Stimulated activated CD8-positive, alpha-beta memory T cell treated with anti-CD3 and anti-CD28 coated beads, Interleukin-4, amount 100 ng/mL, for 48 hours (primary cell): Measurements from ENCODE around the gene PRR29.
"Not testable (repeated sequence)": the region's sequence is repeated elsewhere in the genome, so short reads cannot be mapped to it uniquely, and the experiment has no call there.

Experiments
- DNase-seq: peaks from one replicate; pipeline ENCODE4 v3.0.0-alpha.2; 2020

PRR29 gene

DNA sequence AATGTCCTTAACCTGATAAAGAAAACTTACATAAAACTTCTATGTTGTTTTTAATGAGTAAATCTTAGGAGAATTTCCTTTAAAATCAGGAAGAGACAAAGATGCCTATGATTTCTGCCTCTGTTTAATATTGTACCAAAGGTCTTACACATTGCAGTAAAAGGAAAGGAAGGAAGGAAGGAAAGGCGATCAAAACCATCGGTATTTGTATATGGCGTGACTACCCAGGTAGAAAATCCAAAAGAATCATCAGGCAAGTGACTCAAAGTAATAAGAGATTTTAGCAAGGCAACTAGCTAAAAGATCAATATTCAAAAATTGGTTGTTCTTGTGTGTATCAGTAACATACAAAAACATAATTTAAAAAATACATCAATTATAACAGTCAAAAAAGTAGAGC, 18.8 kb downstream of the PRR29 start:
- DNase-seq: no peak

DNA sequence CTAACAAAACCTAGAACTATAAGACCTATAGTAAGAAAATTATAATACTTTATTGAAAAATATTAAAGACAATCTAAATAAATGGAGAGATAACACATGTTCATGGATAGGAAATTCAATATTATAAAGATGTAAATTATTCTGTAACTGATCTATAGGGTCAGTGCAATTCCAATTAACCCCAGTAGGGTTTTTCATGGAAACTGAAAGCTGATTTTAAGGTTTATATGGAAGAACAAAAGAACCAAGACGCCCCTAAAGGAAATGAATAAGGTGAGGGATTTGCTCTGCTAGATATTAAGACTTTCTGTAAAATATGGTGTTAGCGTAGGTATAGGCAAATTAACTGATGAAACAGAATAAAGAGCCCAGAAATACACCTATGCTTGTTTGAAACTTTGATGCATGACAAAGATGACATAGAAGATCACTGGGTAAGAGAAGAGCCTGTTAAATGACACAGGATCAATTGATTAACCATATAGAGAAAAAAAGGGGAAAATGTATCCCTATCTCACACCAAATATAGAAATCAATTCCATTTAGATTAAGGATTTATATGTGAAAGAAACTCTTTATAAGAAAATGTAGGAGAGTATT, 19.3 kb downstream of the PRR29 start:
- no peak for DNase-seq

DNA sequence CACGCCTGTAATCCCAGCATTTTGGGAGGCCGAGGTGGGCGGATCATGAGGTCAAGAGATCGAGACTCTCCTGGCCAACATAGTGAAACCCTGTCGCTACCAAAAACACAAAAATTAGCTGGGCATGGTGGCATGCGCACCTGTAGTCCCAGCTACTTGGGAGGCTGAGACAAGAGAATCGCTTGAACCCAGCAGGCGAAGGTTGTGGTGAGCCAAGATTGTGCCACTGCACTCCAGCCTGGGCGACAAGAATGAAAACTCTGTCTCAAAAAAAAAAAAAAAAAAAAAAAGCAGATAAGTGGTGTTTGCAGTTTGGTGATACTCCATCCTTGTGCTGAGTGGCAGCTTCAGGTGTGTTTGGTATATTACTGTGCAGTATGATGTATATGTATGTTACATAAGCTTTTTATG, 21.4 kb downstream of the PRR29 start:
- DNase-seq: not testable (repeated sequence)

DNA sequence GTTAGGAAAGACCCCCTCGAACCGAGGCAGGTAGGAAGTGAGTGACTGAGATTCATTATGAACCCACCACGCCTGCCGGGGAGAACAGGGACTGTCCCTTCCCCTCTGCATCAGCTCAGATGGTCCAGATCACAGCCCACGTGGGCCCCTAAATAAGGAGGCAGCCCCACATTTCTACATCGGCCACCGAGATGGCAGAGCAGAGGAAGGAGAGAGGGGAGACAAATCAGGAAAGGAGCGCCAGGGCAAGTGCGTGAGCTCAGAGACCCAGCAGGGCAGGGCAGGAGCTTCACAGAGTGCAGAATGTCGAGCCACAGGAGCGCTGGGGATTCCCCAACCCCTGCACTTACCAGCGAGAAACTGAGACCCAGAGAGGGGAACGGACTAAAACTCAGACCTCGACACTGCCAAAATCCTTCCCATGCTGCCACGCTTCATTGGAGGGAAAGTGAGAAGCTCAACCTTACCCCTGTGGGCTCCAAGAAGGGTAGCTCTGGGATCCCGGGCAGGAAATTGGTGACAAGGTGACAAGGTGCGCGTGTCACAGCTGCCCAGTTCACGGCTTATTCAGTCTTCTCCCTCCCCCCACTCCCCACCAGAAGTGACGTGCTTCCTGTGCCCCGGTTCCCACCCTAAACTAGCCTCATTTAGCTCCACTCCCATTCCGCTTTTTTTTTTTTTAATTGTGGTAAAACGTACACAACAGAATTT, 22.1 kb downstream of the PRR29 start, which contains the start of gene ICAM2:
Gene ICAM2 (minus strand): TSS at position 578 of the 711 bp plus-strand sequence. CDS start 13,942 bp downstream, outside the sequence.
- peak; percentile 88 for DNase-seq

DNA sequence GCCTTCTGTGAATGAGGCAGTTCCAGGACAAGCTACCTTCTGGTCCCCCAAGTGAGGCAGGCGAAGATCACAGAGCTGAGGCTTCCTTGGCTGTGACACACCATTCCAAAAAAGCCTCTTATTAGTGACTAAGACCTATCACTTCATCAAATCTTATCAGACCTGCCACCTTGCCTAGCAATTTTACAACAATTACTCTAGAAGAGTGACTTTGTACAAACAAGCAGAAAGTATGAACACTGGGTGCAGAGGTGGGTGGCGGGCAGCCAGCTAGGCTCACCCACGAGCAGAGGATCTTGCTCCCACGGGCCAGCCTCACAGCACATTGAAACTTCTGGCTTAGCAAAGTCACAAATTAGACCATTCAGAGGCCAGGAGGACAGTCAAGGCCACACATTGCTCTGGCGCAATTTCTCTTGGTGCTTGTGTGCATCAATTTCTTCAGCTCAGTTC, 24.5 kb downstream of the PRR29 start:
- DNase-seq: peak; percentile 55

DNA sequence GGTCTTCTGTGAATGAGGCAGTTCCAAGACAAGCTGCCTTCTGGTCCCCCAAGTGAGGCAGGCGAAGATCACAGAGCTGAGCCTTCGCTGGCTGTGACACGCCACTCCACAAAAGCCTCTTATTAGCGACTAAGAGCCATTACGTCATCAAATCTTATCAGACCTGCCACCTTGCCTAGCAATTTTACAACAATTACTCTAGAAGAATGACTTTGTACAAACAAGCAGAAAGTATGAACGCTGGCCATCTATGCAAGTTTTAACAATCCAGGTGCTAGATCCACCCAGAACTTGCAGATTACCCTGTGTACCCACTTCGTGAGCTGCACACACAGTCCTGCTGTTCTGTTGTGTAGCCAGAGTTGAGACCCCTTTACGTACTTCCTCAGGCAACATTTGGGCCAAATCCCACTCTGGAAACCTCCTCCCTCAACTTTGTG, 26.1 kb downstream of the PRR29 start:
- no peak for DNase-seq

DNA sequence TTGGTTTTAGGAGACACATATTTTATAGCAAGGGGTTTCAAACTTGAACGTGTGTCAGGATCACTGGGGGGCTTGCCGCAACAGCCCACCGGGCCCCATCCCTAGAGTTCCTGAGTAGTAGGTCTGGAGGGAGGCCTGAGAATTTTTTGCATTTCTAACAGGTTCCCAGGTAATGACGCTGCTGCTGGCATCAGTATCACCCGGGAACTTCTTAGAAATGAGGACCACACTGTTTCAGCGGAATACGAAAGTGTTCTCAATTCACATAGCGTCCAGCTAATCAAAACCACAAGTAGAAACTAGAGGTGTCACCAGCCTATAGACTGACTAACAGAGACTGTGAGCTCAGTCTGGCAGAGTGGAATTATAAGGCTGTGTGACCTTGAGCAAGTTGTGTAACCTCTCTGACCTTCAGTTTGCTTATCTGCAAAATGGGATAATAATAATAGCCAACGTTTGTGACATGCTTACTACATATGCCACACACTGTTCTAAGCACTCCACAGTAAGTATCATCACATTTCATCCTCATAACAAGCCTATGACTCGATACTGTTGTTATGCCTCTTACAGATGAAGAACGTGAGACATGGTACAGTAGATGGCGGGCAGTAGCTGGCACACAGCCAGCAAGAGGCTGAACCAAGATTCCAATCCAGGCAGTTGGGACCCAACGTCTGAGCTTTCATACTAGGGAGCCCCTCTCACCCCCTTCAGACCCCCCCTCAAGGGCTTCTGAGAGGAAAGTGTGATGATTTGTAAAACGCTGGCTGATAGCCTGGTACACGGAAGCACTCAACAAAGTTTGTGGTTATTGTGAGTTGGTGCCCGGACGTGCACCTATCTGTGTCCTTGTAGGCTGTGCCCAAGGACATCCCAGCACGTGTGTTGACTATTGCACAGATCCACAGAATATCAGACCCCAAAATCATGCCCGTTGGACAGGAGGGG, 26.9 kb downstream of the PRR29 start:
- DNase-seq: peak; percentile 65

DNA sequence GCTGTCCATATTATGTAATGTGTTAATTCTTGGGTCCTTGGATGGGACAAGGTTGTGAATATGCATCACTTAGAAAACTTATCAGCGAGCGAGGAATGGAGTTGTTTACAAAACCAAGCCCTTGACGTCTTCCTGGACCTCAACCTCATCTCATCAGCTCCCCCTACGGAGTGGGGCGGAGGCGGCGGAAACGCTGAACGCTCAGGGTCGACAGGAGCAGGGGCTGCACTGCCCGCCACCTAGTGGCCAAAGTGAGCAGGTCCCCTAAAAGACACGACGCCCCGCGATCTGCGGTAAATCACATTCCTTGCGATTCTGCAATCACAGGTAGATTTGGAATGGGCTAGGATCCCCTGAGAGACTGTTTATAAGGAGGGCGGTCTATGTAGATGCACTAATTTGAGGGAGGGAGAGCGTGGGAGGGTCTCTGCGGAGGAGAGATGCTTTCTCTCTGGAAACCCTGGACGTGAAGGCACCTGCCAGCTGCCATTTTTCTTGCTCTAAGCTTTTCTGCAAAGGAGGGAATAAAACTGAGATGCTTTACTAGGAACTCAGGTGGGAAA, 27.7 kb downstream of the PRR29 start:
- DNase-seq: peak; percentile 90

DNA sequence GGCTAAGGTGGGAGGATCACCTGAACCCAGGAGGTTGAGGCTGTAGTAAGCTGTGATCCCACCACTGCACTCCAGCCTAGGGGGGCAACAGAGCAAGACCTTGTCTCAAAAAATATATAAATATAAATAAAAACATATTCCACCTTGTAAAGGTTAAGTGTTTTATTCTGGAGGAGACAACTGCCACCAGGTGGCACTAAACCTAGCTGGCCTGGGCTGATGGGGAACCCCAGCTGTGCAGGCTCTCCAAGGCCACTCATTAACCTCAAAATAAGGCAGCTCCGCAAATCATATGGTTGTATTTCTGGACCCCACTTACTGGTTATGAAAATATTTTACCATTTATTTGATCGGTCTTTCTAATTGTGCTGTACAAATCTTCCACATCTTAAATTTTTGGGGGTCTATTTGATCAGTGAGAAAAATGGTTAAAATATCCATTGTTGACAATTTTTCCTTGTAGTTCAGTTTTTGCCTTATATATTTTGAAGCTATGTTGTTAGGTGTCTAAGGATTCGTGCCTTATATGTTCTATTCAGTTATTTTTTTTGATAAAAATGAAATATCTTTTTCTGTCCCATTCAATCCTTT, 30.8 kb downstream of the PRR29 start:
- DNase-seq: peak; percentile 81

DNA sequence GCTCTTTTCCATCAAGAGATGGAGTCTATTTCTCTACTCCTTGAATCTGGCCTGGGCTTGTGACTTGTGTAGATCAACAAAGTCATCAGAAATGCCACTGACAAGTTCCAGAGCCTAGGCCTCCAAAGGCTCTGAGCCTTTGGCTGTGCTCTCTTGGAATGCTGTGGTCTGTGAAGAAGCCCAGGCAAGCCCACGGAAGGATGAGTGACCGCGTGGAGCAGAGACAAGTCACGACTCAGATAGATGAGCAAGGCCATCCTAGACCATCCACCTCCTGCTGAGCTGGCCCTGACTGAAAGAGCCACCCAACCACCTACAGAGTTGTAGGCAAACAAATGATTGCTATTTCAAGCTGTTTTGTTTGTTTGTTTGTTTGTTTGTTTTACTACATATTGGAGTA, 33.9 kb downstream of the PRR29 start:
- no peak for DNase-seq

DNA sequence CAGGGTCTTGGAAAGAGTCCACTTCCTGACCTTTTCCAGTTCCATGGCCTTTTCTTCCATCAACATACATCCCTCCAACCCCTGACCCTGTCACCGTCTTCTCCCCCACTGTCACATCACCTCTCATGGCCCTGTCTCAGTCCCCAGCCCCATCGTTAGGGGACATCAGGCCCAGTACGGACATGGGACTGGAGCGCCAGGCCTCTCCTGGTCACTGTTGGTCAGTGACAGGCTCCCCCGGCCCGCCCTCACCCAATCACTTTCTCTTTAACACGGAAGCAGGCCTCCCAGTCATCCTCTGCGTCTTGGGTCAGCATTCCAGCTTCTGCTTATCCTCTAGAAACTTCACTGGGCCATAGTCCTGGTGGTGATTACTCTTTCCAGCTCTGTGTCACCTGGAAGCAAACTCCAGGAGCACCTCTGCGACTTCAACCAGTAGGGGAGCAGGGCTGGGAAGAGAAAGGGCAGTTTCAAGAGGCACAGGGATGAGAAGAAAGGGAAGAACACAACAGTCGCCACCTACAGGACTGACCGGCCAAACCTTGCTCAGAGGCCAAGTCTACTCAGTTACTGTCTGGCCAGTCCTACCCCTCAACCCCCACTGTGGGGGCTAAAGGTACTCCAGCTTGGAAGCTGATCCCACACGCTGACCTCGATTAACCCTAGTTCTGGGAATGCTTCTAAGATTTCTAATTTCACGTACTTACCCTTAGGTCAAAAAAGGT, 38.2 kb downstream of the PRR29 start:
- DNase-seq: no peak

DNA sequence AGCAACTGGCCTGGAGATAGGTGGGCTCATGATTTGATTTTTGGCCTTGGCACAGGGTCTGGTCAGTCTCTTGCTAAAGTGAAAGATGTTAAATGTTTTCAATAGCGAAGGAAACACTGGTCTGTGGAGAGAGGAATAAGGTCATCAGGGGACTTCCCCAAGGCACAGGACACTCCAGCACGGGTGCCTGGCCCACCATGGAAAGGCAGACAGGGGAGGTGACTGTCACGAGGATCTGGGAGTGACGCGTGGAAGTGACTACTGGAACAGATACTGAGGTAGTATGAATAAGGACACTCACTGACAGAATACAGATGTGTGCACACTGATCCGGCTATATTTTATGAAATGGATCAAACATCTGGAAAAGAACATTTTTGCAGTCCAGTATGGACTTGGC, 39.0 kb downstream of the PRR29 start:
- DNase-seq: no peak

DNA sequence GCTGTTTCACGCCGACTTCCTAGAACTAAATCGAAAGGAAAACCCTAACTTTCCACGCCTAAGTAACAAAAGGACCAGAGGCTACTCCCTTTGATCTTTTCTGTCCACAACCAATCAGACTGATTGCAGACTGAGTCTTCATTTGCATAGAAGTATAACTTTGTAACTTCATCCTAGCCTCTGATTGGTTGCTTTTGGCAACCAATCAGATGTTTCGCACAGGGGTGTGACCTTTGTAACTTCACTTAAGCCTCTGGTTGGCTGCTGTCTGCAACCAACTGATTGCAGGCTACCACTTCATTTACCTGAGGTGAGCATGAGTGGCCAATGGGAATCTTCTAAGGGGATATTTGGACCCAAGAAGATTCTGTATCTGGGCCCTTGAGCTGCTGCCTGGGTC, 39.7 kb downstream of the PRR29 start:
- DNase-seq: no peak

DNA sequence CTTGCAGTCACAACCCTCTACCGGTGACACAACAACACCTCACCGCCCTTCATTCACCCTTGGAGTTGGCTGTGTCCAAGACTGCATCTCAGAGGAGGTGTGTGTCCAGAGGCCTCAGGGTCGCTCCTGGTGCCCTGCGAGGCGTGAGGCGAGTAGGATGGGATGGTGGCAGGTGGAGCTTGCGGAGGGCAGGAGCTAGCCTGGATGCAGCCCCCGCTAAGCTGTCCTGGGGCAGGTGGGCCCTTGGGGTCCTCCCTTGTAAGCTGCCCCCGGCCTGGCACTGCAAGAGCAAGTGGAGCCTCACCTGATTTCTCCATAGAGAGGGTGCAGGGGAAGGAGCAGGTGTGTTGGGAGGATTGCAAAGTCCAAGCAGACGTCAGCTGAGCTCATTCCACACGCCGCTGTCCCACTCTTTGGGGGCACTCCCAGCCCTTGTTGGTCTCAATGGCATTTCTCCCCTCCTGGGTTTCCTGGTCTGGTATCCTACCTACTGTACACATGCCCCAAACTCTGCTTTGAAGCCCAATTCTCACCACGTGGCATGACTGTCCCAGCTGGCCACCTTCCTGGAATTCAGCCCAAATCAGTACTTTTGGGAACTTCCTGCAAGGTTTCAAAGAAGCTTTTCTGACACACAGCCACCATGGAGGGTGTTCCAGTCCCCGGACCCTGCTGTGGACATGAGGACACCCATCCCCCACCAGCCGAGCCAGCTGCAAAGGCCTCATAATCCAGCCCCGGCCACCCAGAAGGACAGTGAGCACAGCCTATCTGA, 40.4 kb downstream of the PRR29 start:
- no peak for DNase-seq

DNA sequence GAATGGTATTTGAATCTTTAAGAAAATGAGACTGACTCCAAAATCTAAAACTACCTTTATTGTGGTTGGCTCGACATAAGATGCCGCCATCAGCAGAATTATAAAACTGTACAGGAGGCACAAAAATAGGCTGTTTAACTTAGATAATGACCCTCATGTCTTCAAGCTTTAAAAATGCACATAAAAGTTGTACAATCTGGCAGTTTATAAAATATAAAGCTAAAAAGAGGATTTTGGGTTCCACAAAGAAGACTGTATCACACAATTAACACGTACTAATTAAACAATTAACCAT, 40.9 kb downstream of the PRR29 start:
- DNase-seq: no peak

DNA sequence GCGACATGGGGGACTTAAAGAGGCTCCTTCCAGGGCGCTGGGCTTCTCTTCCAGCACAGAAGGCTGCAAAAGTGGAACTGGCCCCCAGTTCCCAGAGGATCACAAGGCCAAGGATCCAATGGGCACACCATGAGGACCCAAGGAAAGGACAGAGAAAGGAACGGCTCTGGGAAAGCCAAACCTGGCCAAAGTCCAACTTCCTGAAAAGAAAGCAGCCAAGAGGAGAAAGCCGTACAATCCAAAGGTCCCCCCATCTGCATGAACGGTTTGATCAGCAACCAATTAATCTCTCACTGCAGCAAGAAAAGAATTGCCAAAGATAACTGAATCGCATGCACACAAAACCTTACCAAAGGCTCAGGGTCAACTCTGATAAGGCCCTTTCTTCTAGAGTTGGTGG, 42.1 kb downstream of the PRR29 start:
- no peak for DNase-seq

DNA sequence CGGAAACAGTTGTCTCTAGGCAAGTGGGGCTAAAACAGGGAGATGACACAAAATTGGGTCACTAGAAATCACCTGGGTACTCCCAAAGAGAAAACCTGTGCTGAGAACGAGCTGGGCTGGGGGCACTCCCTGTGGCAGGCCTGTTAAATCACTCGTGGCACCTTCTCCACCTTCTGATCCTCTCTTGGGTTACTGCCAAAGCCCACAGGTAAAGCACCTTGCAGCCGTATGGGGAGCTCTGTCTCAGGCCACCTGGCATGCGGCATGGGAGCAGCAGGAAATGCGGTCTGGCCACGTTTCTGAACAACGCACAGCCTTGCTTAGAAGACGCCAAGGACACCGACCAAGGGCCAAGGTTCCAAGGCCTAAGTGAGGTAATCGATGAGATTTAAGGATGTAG, 43.8 kb downstream of the PRR29 start:
- no peak for DNase-seq

DNA sequence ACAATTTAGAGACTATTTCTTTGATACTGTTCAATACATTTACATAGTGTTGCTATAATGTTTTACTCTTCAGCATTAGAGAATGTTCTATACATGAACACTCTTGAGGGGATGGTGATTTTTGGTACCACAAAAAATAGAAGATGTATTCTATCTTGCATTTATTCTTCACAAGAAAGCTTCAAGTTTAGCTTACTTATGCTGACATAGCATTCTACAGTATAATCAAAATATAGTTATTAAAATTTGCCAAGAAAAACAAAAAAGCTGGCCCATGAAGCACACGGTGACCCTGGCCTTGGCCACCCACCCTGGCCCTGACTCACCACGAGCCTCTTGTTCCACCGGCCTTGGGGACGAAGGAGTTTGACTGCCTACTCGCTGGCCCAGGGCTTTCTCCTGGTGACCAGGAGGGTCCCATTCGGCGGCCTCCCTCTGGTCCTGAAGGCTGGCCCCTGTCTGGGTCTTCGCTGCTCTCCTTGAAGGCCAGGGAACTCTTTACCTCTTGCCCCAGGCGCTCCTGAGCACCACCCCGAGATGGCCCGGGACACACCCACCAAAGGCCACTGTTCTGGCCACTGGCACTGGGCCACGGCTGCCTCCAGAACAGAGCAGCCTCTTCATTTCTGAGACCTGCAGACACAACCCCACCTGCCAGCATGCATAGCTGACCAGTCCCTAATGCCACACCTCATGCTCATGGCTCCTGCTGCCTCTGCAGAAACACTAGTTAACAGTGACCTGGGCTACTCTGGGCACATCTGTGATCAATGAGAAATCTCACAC, 44.7 kb downstream of the PRR29 start:
- DNase-seq: no peak

DNA sequence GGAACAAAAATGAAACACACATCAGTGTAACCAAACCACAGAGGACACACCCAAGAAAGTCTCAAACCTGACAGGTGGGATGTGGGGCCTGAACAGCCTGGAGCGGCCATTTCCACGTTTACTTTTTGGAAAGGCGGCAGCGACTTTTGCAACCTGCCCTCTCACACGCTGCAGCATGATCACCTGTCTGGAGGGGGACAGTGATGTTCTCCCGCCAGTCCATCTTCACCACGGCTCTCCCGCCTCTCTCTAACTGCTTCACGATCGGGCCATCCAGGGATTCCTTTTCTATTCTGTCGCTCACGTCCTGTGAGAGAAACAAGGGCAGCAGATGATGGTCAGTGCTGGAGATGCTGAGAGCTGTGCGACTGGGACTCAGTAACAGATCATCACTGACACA, 47.0 kb downstream of the PRR29 start:
- no peak for DNase-seq

DNA sequence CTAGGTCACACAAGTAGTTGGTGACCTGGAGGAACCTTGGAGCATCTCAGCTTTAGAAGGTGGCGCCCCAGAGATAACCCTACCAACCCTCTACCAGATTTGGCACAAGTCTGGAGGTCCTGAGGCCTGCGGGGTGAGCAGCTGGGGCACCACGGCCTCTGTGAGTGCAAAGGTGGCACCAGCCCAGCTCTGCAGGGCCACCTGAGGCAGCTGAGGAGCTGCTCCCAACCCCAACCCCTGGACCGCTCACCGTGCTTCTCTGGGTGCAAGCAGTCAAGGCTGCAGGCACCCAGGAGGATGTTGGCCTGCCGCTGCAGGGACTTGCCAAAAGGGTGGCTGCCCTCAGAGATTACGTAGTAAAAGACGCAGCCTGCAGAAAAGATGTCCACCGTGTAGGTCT, 50.7 kb downstream of the PRR29 start:
- DNase-seq: no peak

DNA sequence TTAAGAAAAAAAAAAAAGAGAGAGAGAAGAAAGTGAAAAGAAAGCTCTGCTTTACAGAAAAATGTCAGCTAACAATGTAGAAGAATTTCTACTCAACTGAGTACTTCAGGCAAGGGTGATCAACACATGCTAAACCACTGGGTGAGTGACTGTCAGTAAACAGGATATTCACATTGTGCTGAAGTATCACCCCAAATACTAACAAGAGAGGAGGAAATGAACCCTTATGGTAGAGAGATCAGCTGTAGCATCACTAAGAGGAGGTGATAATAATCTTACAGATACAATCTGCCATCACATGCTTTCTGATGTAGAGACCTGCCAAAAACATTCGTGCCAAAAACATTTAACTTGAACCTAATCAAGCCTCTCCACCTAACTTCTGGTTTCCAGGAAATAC, 53.0 kb downstream of the PRR29 start:
- DNase-seq: no peak
